ENCODE measurements around the gene CMIP.

- TF ChIP-seq, protein P1, sequence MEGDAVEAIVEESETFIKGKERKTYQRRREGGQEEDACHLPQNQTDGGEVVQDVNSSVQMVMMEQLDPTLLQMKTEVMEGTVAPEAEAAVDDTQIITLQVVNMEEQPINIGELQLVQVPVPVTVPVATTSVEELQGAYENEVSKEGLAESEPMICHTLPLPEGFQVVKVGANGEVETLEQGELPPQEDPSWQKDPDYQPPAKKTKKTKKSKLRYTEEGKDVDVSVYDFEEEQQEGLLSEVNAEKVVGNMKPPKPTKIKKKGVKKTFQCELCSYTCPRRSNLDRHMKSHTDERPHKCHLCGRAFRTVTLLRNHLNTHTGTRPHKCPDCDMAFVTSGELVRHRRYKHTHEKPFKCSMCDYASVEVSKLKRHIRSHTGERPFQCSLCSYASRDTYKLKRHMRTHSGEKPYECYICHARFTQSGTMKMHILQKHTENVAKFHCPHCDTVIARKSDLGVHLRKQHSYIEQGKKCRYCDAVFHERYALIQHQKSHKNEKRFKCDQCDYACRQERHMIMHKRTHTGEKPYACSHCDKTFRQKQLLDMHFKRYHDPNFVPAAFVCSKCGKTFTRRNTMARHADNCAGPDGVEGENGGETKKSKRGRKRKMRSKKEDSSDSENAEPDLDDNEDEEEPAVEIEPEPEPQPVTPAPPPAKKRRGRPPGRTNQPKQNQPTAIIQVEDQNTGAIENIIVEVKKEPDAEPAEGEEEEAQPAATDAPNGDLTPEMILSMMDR (IDR thresholded peaks at IDR 0.05; ENCODE audit: poor library complexity, severe bottlenecking), result no peak
- TF ChIP-seq REST (IDR thresholded peaks at IDR 0.05; ENCODE audit: borderline replicate concordance), result no peak
- TF ChIP-seq EZH2 (IDR thresholded peaks at IDR 0.05; ENCODE audit: borderline replicate concordance, insufficient read depth, low read length, poor library complexity, severe bottlenecking), result no peak
- no peak for TF ChIP-seq POLR2AphosphoS5 (IDR thresholded peaks at IDR 0.05)
Observed at GRCh38 chr16:81686391-81687130, 242.0 kb downstream of the CMIP start.
